ENCODE results near the gene DCAF17.

DNA sequence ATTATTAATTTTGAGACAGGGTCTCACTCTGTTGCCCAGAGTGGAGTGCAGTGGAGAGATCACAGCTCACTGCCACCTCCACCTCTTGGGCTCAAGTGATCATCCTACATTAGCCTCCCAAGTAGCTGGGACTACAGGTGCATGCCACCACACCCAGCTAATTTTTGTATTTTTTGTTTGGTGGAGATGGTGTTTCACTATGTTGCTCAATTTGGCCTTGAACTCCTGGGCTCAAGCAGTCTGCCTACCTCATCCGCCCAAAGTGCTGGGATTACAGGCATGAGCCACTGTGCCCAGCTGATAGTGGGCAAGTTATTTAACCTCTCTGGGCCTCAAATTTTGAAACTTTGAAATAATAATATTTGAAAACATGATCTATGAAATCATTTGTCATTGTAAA lies 26.5 kb downstream of the DCAF17 start:
- TF ChIP-seq CTCF (IDR thresholded peaks at IDR 0.05; ENCODE audit: insufficient read depth, low read depth, low read length), result no peak
- no peak for TF ChIP-seq EZH2 (IDR thresholded peaks at IDR 0.05; ENCODE audit: insufficient read depth, low read length)
